ENCODE measurements around the gene ENOX2.
"Not testable (repeated sequence)": the region's sequence is repeated elsewhere in the genome, so short reads cannot be mapped to it uniquely, and the experiment has no call there.

The ENOX2 gene

GRCh38 chrX:130902783-130903613 lies at the start of gene ENOX2:
ENOX2 (minus strand) TSS chrX:130903209; CDS start chrX:130703216, 199,993 bp downstream.
- DNase-seq: peak; percentile 96

DNA sequence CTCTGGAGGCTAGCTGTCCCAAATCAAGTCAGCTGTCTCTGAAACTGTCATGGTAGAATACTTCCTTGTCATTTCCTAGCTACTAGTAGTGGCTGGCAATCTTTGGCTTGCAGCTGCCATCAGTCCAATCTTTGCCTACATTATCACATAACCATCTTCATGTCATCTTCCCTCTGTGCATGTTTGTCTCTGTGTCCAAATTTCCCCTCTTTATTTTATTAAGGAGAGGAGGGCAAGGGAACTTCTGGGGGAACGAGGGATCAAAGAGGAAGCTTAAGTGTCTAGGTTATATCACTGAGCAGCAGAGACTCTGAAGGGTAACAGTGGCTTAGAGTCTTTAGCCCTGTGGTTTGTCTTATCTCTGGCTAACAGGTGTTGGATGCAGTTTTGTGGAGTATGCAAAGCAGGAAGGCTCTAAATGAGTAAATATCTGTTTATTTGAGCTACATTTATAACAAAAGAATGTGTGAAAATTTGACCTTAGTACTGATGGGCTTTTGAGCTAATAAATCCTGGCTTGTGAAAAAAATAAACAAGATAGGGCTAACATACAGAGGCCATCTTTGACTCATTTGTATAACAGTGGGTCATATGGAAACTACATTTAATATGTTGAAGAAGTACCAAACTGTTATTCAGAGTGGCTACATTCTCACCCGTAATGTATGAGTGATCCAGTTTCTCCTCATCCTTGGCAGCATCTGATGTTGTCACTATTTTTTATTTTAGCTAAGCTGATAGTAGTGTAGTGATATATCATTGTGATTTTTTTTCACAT lies 49.4 kb upstream of the ENOX2 start:
- DNase-seq: no peak

DNA sequence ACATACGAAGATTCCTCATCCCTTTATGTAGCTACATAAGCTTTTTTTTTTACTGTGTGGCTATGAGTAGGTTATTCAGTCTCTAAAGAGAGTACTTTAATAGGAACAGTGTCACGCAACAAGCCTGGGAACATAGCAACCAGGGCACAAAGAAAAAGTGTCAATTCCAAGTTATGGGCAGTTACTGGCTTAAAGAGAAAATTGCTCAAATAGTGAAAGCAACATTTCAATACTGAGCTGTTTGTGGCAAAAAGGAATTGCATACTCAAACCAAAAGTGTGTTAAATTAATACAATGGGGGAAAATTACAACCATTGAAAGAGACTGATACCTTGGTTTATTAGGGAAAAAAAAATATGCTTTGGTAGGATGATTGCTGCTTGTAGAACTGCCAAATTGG lies 41.2 kb upstream of the ENOX2 start:
- DNase-seq: no peak

GRCh38 chrX:130937101-130937500 lies 34.1 kb upstream of the ENOX2 start:
- DNase-seq: no peak

DNA sequence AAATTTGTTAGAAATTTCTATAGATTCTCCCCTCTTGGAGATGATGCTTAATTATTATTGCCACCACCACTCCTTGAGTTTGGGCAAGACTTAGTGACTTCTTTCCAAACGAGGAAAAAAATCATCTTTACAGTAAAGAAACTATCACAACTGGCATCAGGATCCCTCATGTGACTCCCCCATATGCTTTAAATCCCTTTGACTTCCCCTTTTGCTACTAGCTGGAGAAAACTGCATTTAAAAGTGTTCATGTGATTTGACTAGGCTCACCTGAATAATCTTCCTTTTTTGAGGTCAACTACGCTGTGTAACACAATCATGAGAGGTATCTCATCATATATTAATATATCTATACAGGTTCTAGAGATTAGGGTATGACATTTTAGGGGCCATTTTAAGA lies 30.3 kb upstream of the ENOX2 start:
- no peak for DNase-seq

DNA sequence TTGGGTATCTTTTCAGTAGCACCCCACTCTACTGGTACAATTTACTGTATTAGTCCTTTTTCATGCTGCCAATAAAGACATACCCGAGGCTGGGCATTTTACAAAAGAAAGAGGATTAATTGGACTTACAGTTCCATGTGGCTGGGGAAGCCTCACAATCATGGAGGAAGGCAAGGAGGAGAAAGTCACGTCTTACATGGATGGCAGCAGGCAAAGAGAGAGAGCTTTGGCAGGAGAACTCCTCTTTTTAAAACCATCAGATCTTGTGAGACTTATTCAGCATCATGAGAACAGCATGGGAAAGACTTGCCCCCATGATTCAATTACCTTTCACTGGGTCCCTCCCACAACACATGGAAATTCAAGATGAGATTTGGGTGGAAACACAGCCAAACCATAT lies 17.4 kb upstream of the ENOX2 start:
- not testable (repeated sequence) for DNase-seq

GRCh38 chrX:130919676-130920075 lies 16.7 kb upstream of the ENOX2 start:
- not testable (repeated sequence) for DNase-seq

GRCh38 chrX:130918498-130918897 lies 15.5 kb upstream of the ENOX2 start:
- not testable (repeated sequence) for DNase-seq

DNA sequence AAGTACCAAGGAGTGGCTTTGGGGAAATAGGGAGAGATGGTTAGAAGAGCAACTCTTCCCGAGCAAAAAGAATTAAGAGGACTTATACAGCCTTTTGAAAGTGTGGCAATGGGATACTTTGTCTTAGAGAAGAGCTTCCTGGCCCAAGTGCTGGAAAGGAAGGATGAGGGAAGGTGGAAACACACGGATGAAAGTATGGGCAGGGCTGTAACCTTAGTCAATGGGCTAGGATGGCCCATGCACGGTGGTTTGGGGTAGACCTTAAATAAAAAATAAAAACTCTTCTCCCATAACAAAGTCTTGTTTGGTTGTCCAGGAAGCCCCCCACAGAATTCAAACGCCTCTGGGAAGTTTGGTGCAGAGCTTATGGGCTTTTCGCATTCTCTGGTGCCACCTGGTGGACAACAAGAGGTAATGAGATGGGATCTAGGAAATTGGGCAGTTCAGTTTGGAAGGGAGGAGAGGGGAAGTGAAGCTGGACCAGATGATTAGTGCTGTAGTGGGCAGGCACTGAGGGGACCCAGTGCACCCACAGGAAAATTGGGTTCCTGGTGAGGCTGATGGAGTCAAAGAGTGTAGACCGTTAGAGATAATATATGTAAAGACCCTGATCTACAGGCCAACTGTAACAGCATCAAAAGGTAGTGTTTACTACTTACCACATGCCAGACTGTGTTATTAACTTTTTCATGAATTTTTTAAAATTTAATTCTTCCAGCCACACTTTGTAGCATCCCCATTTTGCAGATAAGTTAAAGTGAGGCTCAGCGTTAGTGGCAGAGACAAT lies 13.8 kb upstream of the ENOX2 start:
- DNase-seq: peak; percentile 26

GRCh38 chrX:130915302-130915701 lies 12.3 kb upstream of the ENOX2 start:
- DNase-seq: no peak

DNA sequence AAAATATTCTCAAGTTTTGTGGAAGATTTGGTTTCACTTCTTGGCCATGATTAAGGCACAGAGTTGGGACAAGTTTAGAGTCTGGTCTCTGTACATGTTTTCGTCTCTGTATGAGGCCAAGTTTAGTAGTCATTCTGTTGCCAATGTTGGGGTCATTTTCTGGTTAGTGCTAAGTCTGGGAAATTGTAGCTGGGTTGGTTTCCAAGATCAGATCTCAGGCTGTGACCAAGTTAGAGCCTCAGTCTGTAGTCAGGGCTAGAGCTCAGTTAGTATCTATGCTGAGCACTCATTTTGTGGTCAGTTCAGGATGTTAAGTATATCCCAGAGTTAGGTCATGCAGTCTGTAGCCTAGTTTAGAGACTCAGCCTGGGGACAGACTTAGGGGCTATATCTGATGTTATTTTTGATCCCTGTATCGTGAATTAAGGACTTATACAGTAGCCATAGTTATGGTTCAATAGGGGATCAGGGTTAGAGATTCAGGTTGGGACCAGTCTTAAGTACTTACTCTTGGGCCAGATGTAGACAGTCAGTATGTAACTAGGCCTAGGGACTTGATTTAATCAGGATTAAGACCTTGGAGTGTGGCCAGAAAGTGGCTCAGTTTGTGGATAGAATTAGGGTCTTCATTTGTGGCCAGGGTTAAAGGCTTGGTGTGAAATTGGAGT lies 6.6 kb upstream of the ENOX2 start:
- DNase-seq: no peak

- no peak for DNase-seq
Observed at GRCh38 chrX:130906776-130907175, 3.8 kb upstream of the ENOX2 start.

DNA sequence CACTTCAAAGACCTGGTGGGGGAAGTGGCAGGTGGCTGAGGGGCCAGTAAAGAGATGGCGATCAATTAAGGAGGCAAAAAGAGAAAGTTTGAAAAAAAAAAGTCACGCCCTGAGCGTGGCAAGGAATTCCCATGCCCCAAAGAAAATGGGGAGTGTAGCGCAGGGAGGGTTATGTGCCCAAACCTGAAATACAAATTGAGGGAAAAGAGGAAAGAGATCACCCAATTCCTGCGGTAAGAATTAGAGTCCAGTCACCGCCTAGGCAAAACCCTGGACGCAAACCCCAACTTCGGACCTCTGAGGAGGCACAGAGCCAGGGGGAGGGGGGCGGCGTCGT lies 595 bp downstream of the ENOX2 start:
- no peak for DNase-seq

DNA sequence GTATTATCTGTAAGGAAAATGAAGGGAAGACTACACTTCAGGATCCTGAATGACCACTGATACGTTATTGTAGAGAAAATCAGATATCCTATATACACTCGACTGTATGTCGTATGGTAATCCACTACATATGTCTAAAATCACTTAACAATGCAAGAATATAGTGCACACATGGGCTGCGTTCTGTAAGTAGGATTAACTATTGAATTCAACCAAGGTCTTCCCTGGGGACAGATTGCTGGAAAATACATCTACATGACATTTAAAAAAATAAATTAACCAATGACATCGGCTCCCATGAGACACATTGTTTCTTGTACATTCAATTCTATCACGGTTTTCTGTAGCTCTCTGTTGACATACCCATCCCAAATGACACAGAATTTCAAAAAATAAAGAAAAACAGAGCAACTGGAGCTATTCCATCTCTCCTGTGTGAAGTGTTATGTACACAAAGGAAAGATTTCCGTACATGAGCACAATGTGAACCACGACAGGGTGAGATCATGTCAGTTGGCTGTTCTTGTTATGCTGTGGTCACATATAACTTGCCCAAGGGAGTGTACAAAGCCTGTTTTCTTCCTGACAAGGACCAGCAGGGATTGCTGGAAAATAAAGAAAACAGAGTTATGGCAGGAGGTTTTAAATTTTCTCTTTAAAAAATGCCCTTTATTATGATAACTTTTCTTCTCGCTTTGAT lies 6.1 kb downstream of the ENOX2 start:
- DNase-seq: no peak

DNA sequence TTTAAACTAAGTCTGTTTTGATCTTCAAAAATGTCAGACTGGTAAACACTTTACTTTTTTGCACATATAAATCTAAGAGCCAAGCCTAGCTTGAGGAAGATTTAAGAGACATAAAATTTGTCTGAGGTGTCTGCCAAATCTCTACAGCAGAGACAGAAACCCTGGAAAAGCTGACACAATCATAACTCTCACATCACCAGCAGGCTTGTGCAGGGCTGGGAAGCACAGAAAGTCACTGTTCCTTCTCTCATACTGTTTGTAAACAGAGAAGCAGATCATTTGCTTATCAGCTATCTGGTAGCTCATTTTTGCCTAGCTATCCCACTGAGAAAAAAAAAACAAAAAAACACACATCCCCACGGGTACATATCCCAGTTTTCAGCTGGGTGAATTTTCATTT lies 7.0 kb downstream of the ENOX2 start:
- DNase-seq: no peak

DNA sequence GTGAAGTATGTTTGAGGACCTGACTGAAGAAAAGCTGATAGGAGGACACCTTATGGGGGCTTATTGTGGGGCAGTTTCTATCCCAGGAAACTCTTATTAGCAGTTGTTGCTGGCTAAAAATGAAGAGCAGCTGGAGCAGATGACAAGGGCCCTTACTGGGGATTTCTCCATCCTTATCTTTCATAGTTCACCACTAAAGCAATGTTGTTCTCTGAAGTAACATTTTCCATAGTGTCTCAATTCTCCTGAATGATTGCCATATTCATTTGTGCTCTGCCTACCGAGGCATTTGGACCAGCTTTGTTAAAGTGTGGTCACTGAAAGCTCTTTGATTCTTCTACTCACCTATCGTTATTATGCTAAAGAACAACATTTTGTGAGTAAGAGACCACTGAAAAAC lies 7.7 kb downstream of the ENOX2 start:
- no peak for DNase-seq

GRCh38 chrX:130893356-130894085 lies 9.5 kb downstream of the ENOX2 start:
- no peak for DNase-seq

GRCh38 chrX:130887376-130887775 lies 15.6 kb downstream of the ENOX2 start:
- no peak for DNase-seq

GRCh38 chrX:130885996-130886395 lies 17.0 kb downstream of the ENOX2 start:
- no peak for DNase-seq

DNA sequence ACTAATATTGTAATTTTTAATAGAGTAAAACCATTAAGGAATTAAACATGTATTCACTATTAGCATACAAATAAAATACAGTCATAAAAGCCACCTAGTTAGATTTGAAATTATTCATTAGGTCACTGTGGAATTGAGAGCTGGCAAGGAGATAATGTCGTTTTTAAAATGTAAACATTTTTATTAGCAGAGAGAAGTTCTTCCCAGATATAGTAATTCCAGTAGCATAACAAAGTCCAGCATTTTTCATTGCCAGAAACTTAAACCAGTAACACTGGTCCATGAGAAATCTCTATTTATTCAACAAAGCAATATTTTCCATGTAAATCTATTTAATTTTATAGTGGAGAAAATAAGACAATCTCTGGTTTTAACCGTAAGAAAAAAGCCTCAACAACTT lies 17.5 kb downstream of the ENOX2 start:
- no peak for DNase-seq

DNA sequence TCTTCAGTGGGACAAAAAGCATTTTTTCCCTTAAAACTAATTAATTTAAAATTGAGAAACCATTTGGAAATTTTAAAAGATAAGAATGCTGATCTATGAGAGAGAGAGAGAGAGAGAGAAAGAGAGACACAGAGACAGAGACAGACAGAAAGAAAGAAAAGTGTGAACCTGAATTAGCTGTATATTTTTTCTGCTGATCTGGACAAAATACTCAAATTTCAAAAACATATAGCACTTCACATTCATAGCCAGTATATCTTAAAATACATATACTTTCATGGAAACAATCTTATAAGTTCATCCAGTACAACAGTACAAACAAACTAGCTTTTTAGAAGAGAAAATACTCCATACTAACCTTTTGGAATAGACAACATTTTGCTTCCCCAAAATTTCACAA lies 18.4 kb downstream of the ENOX2 start:
- DNase-seq: no peak

GRCh38 chrX:130879869-130880268 lies 23.1 kb downstream of the ENOX2 start:
- DNase-seq: no peak

Measured in NCI-H1092 (cell line).